Mesenchymal stem cell (in vitro differentiated cells and primary cell): Measurements from ENCODE around the gene APCDD1.

Source experiments
- DNase-seq: peaks from one replicate; pipeline ENCODE4 v3.0.0-alpha.2; 2013
- H2AFZ ChIP-seq: one replicate; pipeline ENCODE4 v1.6.1; 2013; ENCODE audit warnings: low read depth, mild to moderate bottlenecking, control low read depth, inconsistent platforms, low read length, moderate library complexity
- H2AK5ac ChIP-seq: 2 replicates; pipeline ENCODE4 v1.6.1; 2013; ENCODE audit warnings: low read length, moderate library complexity, mild to moderate bottlenecking, inconsistent platforms; ENCODE audit not compliant: severe bottlenecking
- H2BK120ac ChIP-seq: one replicate; pipeline ENCODE4 v1.6.1; 2013; ENCODE audit warnings: low read depth, mild to moderate bottlenecking, inconsistent platforms, low read length, moderate library complexity
- H2BK12ac ChIP-seq, 2 experiments: one replicate each; pipeline ENCODE4 v1.6.1; 2013; ENCODE audit warnings: inconsistent platforms in 2 of 2, low read length in 2 of 2, mild to moderate bottlenecking in 2 of 2, moderate library complexity in 2 of 2, control low read depth in 1 of 2
- H2BK15ac ChIP-seq: one replicate; pipeline ENCODE4 v1.6.1; 2013; ENCODE audit warnings: mild to moderate bottlenecking, low read depth, inconsistent platforms; ENCODE audit not compliant: poor library complexity, severe bottlenecking
- H2BK5ac ChIP-seq: 2 replicates; pipeline ENCODE4 v1.6.1; 2013; ENCODE audit warnings: low read depth, mild to moderate bottlenecking, low read length, control low read depth, inconsistent platforms; ENCODE audit not compliant: poor library complexity, severe bottlenecking
- H3K14ac ChIP-seq, 2 experiments: one replicate each; pipeline ENCODE4 v1.6.1; 2013; ENCODE audit warnings: inconsistent platforms in 2 of 2, low read length in 2 of 2, control low read depth in 1 of 2, mild to moderate bottlenecking in 1 of 2, moderate library complexity in 1 of 2
- H3K18ac ChIP-seq, 2 experiments: one replicate each; pipeline ENCODE4 v1.6.1; 2013; ENCODE audit warnings: inconsistent platforms in 2 of 2, low read length in 2 of 2, control low read depth in 1 of 2, low read depth in 1 of 2, mild to moderate bottlenecking in 1 of 2
- H3K23ac ChIP-seq, 2 experiments: one replicate each; pipeline ENCODE4 v1.6.1; 2013; ENCODE audit warnings: inconsistent platforms in 2 of 2, low read length in 2 of 2, mild to moderate bottlenecking in 2 of 2, moderate library complexity in 2 of 2, control low read depth in 1 of 2
- H3K27ac ChIP-seq: 2 replicates; pipeline ENCODE4 v1.5.1; 2013; ENCODE audit warnings: mild to moderate bottlenecking, moderate library complexity, low read length, control low read depth, inconsistent platforms; ENCODE audit not compliant: poor library complexity, severe bottlenecking
- H3K27me3 ChIP-seq, 2 experiments: 2 replicates each; pipeline versions ENCODE4 v1.6.1 to v1.7.0; 2013; ENCODE audit warnings: low read length in 2 of 2, mild to moderate bottlenecking in 2 of 2, moderate library complexity in 2 of 2, control low read depth in 1 of 2, inconsistent platforms in 1 of 2; ENCODE audit not compliant: control insufficient read depth in 1 of 2, insufficient read depth in 1 of 2
- H3K36me3 ChIP-seq, 2 experiments: 2 replicates each; pipeline versions ENCODE4 v1.6.1 to v1.7.0; 2013; ENCODE audit warnings: low read length in 2 of 2, control low read depth in 1 of 2, inconsistent platforms in 1 of 2, low read depth in 1 of 2, mild to moderate bottlenecking in 1 of 2; ENCODE audit not compliant: insufficient read depth in 2 of 2, control insufficient read depth in 1 of 2
- H3K4ac ChIP-seq, 2 experiments: one replicate each; pipeline ENCODE4 v1.6.1; 2013; ENCODE audit warnings: inconsistent platforms in 2 of 2, low read length in 2 of 2, mild to moderate bottlenecking in 2 of 2, moderate library complexity in 2 of 2, control low read depth in 1 of 2, low read depth in 1 of 2
- H3K4me1 ChIP-seq: 2 replicates; pipeline ENCODE4 v1.6.1; 2013; ENCODE audit warnings: low read depth, low read length, control low read depth; ENCODE audit not compliant: control insufficient read depth, insufficient read depth
- H3K4me2 ChIP-seq: 2 replicates; pipeline ENCODE4 v1.6.1; 2013; ENCODE audit warnings: low read length, mild to moderate bottlenecking, inconsistent platforms; ENCODE audit not compliant: poor library complexity, severe bottlenecking
- H3K4me3 ChIP-seq, 2 experiments: 2 replicates each; pipeline versions ENCODE4 v1.5.1 to v1.7.0; 2013; ENCODE audit warnings: low read length in 2 of 2, mild to moderate bottlenecking in 2 of 2, control low read depth in 1 of 2, low read depth in 1 of 2; ENCODE audit not compliant: insufficient read depth in 1 of 2
- H3K79me1 ChIP-seq: replicated peaks from 2 replicates; pipeline ENCODE4 v1.6.1; 2013; ENCODE audit warnings: mild to moderate bottlenecking, control low read depth, low read length, inconsistent platforms; ENCODE audit not compliant: poor library complexity, severe bottlenecking
- H3K9ac ChIP-seq: 2 replicates; pipeline ENCODE4 v1.7.0; 2013; ENCODE audit warnings: mild to moderate bottlenecking, low read length, moderate library complexity
- H3K9me3 ChIP-seq: 2 replicates; pipeline ENCODE4 v1.7.0; 2013; ENCODE audit warnings: mild to moderate bottlenecking, low read length; ENCODE audit not compliant: control insufficient read depth
- H4K8ac ChIP-seq: one replicate; pipeline ENCODE4 v1.6.1; 2013; ENCODE audit warnings: inconsistent platforms, mild to moderate bottlenecking, low read length, moderate library complexity
- H4K91ac ChIP-seq: one replicate; pipeline ENCODE4 v1.6.1; 2013; ENCODE audit warnings: mild to moderate bottlenecking, low read length, inconsistent platforms
- WGBS: methylation state at CpG from one replicate; pipeline ENCODE4 v1.1.7; 2013; ENCODE audit warnings: mixed read lengths; 5-methylcytosine and 5-hydroxymethylcytosine counted together

The APCDD1 gene

GRCh38 chr18:10486362-10486761 lies 31.9 kb downstream of the APCDD1 start:
- Histone ChIP-seq H3K36me3 (peaks cover 0 to 6% of the 10 kb centered on the region in 2 experiments), H2AFZ (no peak overlapping the region)
- no peak for DNase-seq

GRCh38 chr18:10487154-10487553 lies 32.7 kb downstream of the APCDD1 start:
- no peak overlapping the region for H2BK15ac ChIP-seq
- H2BK120ac ChIP-seq: no peak overlapping the region
- H2AK5ac ChIP-seq: no peak overlapping the region
- peaks cover 0 to 47% of the 10 kb centered on the region in 2 experiments for H3K27me3 ChIP-seq
- no peak overlapping the region for H2AFZ ChIP-seq
- H3K79me1 ChIP-seq: no peaks in the 10 kb centered on the region
- no peak overlapping the region for H3K9ac ChIP-seq
- no peak overlapping the region for H4K8ac ChIP-seq
- no peak overlapping the region for H3K27ac ChIP-seq
- DNase-seq: no peak
- peak overlapping the region in 1 of 2 experiments; percentile 9 for H3K23ac ChIP-seq
- no peak overlapping the region for H2BK5ac ChIP-seq
- H3K4ac ChIP-seq: no peak overlapping the region
- WGBS: 92% methylated on average over 6 of the region's 6 CpGs
- no peaks in the 10 kb centered on the region for H3K4me1 ChIP-seq
- H3K14ac ChIP-seq: no peak overlapping the region
- H3K36me3 ChIP-seq: peaks cover 0 to 6% of the 10 kb centered on the region in 2 experiments
- no peak overlapping the region for H2BK12ac ChIP-seq
- no peak overlapping the region for H4K91ac ChIP-seq
- no peak overlapping the region for H3K18ac ChIP-seq
- H3K9me3 ChIP-seq: no peaks in the 10 kb centered on the region
- H3K4me3 ChIP-seq: no peak overlapping the region
- no peak overlapping the region for H3K4me2 ChIP-seq

More at GRCh38 chr18:10486362-10486761, 31.9 kb downstream of the APCDD1 start:
- Histone ChIP-seq H3K23ac (no peak overlapping the region), H3K14ac (no peak overlapping the region), H3K9me3 (no peaks in the 10 kb centered on the region), H3K18ac (no peak overlapping the region), H2BK120ac (no peak overlapping the region), H3K27me3 (peaks cover 0 to 47% of the 10 kb centered on the region in 2 experiments), H3K4me1 (no peaks in the 10 kb centered on the region), H3K4me2 (no peak overlapping the region), H2BK12ac (no peak overlapping the region), H3K9ac (no peak overlapping the region), H3K4ac (no peak overlapping the region), H2BK5ac (no peak overlapping the region), H3K79me1 (no peaks in the 10 kb centered on the region), H4K8ac (no peak overlapping the region), H2BK15ac (no peak overlapping the region), H2AK5ac (no peak overlapping the region), H3K4me3 (no peak overlapping the region), H4K91ac (no peak overlapping the region), H3K27ac (no peak overlapping the region)
- 75% methylated on average over 3 of the region's 3 CpGs for WGBS

- Histone ChIP-seq H3K79me1 (no peaks in the 10 kb centered on the region), H2BK120ac (no peak overlapping the region), H2BK5ac (no peak overlapping the region), H3K4ac (no peak overlapping the region), H3K4me2 (no peak overlapping the region), H3K9ac (no peak overlapping the region), H3K27ac (no peak overlapping the region), H3K14ac (no peak overlapping the region), H3K4me3 (no peak overlapping the region), H4K8ac (no peak overlapping the region), H2AK5ac (no peak overlapping the region), H4K91ac (no peak overlapping the region), H3K9me3 (no peaks in the 10 kb centered on the region), H3K27me3 (peaks cover 0 to 42% of the 10 kb centered on the region in 2 experiments), H2AFZ (no peak overlapping the region), H3K36me3 (peaks cover 0 to 6% of the 10 kb centered on the region in 2 experiments), H3K18ac (no peak overlapping the region), H3K23ac (no peak overlapping the region), H2BK15ac (no peak overlapping the region), H3K4me1 (no peaks in the 10 kb centered on the region), H2BK12ac (no peak overlapping the region)
- WGBS: 100% methylated on average over 1 of the region's 4 CpGs
- no peak for DNase-seq
These were observed 33.6 kb downstream of the APCDD1 start for GRCh38 chr18:10488017-10488416.

- no peak overlapping the region for H4K91ac ChIP-seq
- H3K27me3 ChIP-seq: peaks cover 0 to 40% of the 10 kb centered on the region in 2 experiments
- H2AK5ac ChIP-seq: no peak overlapping the region
- peaks cover 0 to 6% of the 10 kb centered on the region in 2 experiments for H3K36me3 ChIP-seq
- no peaks in the 10 kb centered on the region for H3K4me1 ChIP-seq
- no peak overlapping the region for H2BK120ac ChIP-seq
- no peak overlapping the region for H4K8ac ChIP-seq
- H3K4me2 ChIP-seq: no peak overlapping the region
- H3K9ac ChIP-seq: no peak overlapping the region
- no peak overlapping the region for H3K4ac ChIP-seq
- H2AFZ ChIP-seq: no peak overlapping the region
- no peak for DNase-seq
- H2BK12ac ChIP-seq: no peak overlapping the region
- H3K9me3 ChIP-seq: no peaks in the 10 kb centered on the region
- no peak overlapping the region for H3K23ac ChIP-seq
- no peaks in the 10 kb centered on the region for H3K79me1 ChIP-seq
- H2BK5ac ChIP-seq: no peak overlapping the region
- no peak overlapping the region for H2BK15ac ChIP-seq
- no peak overlapping the region for H3K27ac ChIP-seq
- H3K4me3 ChIP-seq: no peak overlapping the region
- H3K14ac ChIP-seq: peak overlapping the region in 1 of 2 experiments; percentile 68
- WGBS: 69% methylated on average over 11 of the region's 14 CpGs
- H3K18ac ChIP-seq: peak overlapping the region in 1 of 2 experiments; percentile 37
These were observed 36.1 kb downstream of the APCDD1 start for GRCh38 chr18:10490401-10491165.
